NCI-H2227 treated with DMSO at 0.1 percent for 48 hours (cell line): ENCODE measurements around the gene TRDN.

Experiments used
- DNase-seq: peaks from one replicate; lab custom pipeline; 2025; lab: John Stamatoyannopoulos, UW

Gene TRDN

GRCh38 chr6:123169774-123170095 lies 467.0 kb downstream of the TRDN start:
- DNase-seq: no peak

GRCh38 chr6:123168892-123169773 lies 467.6 kb downstream of the TRDN start:
- DNase-seq: no peak

- no peak for DNase-seq
Measured at GRCh38 chr6:123168466-123168865, 468.3 kb downstream of the TRDN start.
